Sigmoid colon (tissue), 7 donors: ENCODE data around the gene ENTR1. TPM values are rescaled to one million over a fixed set of nuclear protein-coding genes. Genes with fewer than 3 reads are reported as not detected.

ENCODE experiments used
- DNase-seq: peaks from one replicate; pipeline ENCODE4 v3.0.0-alpha.2; 2019
- H3K27ac ChIP-seq, 4 donors: fragments of 200-600 bp; sonication (generic); one replicate each; pipeline ENCODE4 v1.5.1; 2016 to 2019; ENCODE audit warnings: mild to moderate bottlenecking in 1 of 4
- H3K27me3 ChIP-seq, 3 donors: fragments of 200-600 bp; sonication (generic); one replicate each; pipeline ENCODE4 v1.5.1; 2019; ENCODE audit warnings: mild to moderate bottlenecking in 1 of 3
- H3K36me3 ChIP-seq, 4 donors: fragments of 200-600 bp; sonication (generic); one replicate each; pipeline ENCODE4 v1.5.1; 2016 to 2019
- H3K4me1 ChIP-seq, 4 donors: fragments of 200-600 bp; sonication (generic); one replicate each; pipeline ENCODE4 v1.5.1; 2017 to 2019
- H3K4me3 ChIP-seq, 4 donors: fragments of 200-600 bp; sonication (generic); one replicate each; pipeline ENCODE4 v1.5.1; 2017 to 2019; ENCODE audit warnings: mild to moderate bottlenecking in 2 of 4, moderate library complexity in 1 of 4
- H3K9me3 ChIP-seq, 4 donors: fragments of 200-600 bp in 3 of 4; sonication (generic) in 3 of 4; one replicate each; pipeline versions ENCODE4 v1.5.1 to v1.6.1; 2013 to 2019
- CTCF ChIP-seq, 4 experiments: fragments of 450-650 bp in 3 of 4; fragments of 200-600 bp in 1 of 4; IDR thresholded peaks; one replicate each; pipeline ENCODE4 v1.5.1; 2016 to 2019; ENCODE audit warnings: antibody characterized with exemption in 4 of 4, mild to moderate bottlenecking in 3 of 4, moderate library complexity in 2 of 4
- EP300 ChIP-seq, 4 donors: sonication (generic); formaldehyde crosslinking; IDR thresholded peaks; one replicate each; pipeline ENCODE4 v1.6.1; 2017; ENCODE audit warnings: antibody characterized with exemption in 4 of 4
- POLR2A ChIP-seq, 2 donors: fragments of 450-650 bp; IDR thresholded peaks; one replicate each; pipeline ENCODE4 v1.6.1; 2016; ENCODE audit warnings: antibody characterized with exemption in 2 of 2, mild to moderate bottlenecking in 2 of 2, moderate library complexity in 2 of 2
- POLR2AphosphoS5 ChIP-seq, 4 donors: sonication (generic); formaldehyde crosslinking; IDR thresholded peaks; one replicate each; pipeline ENCODE4 v1.6.1; 2017; ENCODE audit warnings: antibody characterized with exemption in 4 of 4
- WGBS, 2 donors: extraction: QIAGEN DNeasy Blood & Tissue Kit; methylation state at CpG; one replicate each; pipeline ENCODE4 v1.1.7; 2013; 5-methylcytosine and 5-hydroxymethylcytosine counted together
- intact Hi-C: fragments of 100-400 bp; cut with DNase I; formaldehyde crosslinking; loops from one replicate; pipeline ENCODE4 v1.15.1; 2023
- polyA plus RNA-seq, 3 donors: library from polyadenylated mRNA; stranded (reverse); fragments of 200-250 nt; gene quantifications; one replicate each; pipeline ENCODE4 v1.2.3, GENCODE V29; 2013
- total RNA-seq, 4 donors: library from RNA; depleted of rRNA; stranded (reverse); fragments of >200 nt; gene quantifications; one replicate each; pipeline ENCODE4 v1.1.0, GENCODE V29; 2016
- donor health status: healthy with polysubstance abuse.
- donor health status: Bipolar disorder and iron deficiency.
- donor health status: healthy.

ENTR1 gene
- total and polyA plus RNA-seq, 7 donors = 16.2 to 47.2 (median 30.6) TPM

GRCh38 chr9:136361047-136361753 lies 49.2 kb downstream of the ENTR1 start:
- intact Hi-C loops = loop anchor here (5.0 kb wide), 1 partner anchor 34 kb away; the partner anchor contains the start of gene GPSM1
- TF ChIP-seq EP300 (IDR thresholded peaks at IDR 0.05) = no peak
- TF ChIP-seq POLR2AphosphoS5 (IDR thresholded peaks at IDR 0.05) = peak in 1 of 4 donors; percentile 66
- no peak for TF ChIP-seq POLR2A (IDR thresholded peaks at IDR 0.05)
- peak overlapping the region; percentile 32 to 95 (median 90) for H3K27ac ChIP-seq
- H3K27me3 ChIP-seq = peaks cover 0 to 9% (median 6%) of the 10 kb centered on the region in 3 donors
- WGBS, 2 donors = 79 to 85% methylated on average over 43 of the region's 43 CpGs
- peak overlapping the region in 2 of 4 donors; percentile 12 to 21 for H3K4me3 ChIP-seq
- no peaks in the 10 kb centered on the region for H3K9me3 ChIP-seq
- peaks cover 0 to 39% (median 34%) of the 10 kb centered on the region in 4 donors for H3K4me1 ChIP-seq
- DNase-seq = no peak
- H3K36me3 ChIP-seq = peaks cover 0 to 23% (median 5%) of the 10 kb centered on the region in 4 donors

- TF ChIP-seq POLR2AphosphoS5 (IDR thresholded peaks at IDR 0.05) (peak in 1 of 4 donors; percentile 4), CTCF (IDR thresholded peaks at IDR 0.05) (no peak)
- H3K27me3 ChIP-seq = peaks cover 0 to 9% (median 6%) of the 10 kb centered on the region in 3 donors
- peak overlapping the region in 3 of 4 donors; percentile 88 to 95 (median 93) for H3K27ac ChIP-seq
- H3K36me3 ChIP-seq = peaks cover 0 to 31% (median 6%) of the 10 kb centered on the region in 4 donors
- no peaks in the 10 kb centered on the region for H3K9me3 ChIP-seq
- peaks cover 0 to 42% (median 34%) of the 10 kb centered on the region in 4 donors for H3K4me1 ChIP-seq
- no peak overlapping the region for H3K4me3 ChIP-seq
- WGBS, 2 donors = 88 to 91% methylated on average over 38 of the region's 38 CpGs
- intact Hi-C loops = loop anchor here (5.0 kb wide), 1 partner anchor 33 kb away; the partner anchor contains the start of gene GPSM1
- DNase-seq = no peak
Observed at GRCh38 chr9:136359774-136360718, 50.4 kb downstream of the ENTR1 start.

GRCh38 chr9:136358888-136359287 lies 51.5 kb downstream of the ENTR1 start:
- Histone ChIP-seq H3K27me3 (peaks cover 0 to 1% (median 0%) of the 10 kb centered on the region in 3 donors), H3K36me3 (peaks cover 0 to 31% (median 6%) of the 10 kb centered on the region in 4 donors), H3K4me3 (no peak overlapping the region), H3K4me1 (peaks cover 0 to 46% (median 38%) of the 10 kb centered on the region in 4 donors), H3K9me3 (no peaks in the 10 kb centered on the region), H3K27ac (no peak overlapping the region)
- TF ChIP-seq CTCF (IDR thresholded peaks at IDR 0.05) (no peak), EP300 (IDR thresholded peaks at IDR 0.05) (no peak), POLR2AphosphoS5 (IDR thresholded peaks at IDR 0.05) (no peak), POLR2A (IDR thresholded peaks at IDR 0.05) (no peak)
- WGBS, 2 donors = 76 to 80% methylated on average over 2 of the region's 2 CpGs
- no peak for DNase-seq
- intact Hi-C loops = no loop called here

- TF ChIP-seq POLR2A (IDR thresholded peaks at IDR 0.05) (no peak), EP300 (IDR thresholded peaks at IDR 0.05) (no peak), POLR2AphosphoS5 (IDR thresholded peaks at IDR 0.05) (no peak), CTCF (IDR thresholded peaks at IDR 0.05) (no peak)
- Histone ChIP-seq H3K27ac (no peak overlapping the region), H3K9me3 (no peaks in the 10 kb centered on the region), H3K4me1 (peaks cover 0 to 46% (median 35%) of the 10 kb centered on the region in 4 donors), H3K36me3 (peaks cover 0 to 31% (median 6%) of the 10 kb centered on the region in 4 donors), H3K4me3 (no peak overlapping the region), H3K27me3 (no peaks in the 10 kb centered on the region)
- intact Hi-C loops = no loop called here
- no peak for DNase-seq
- WGBS, 2 donors = 92% methylated on average over 29 of the region's 29 CpGs
Observed at GRCh38 chr9:136358016-136358415, 52.4 kb downstream of the ENTR1 start.
